ENCODE measurements around the gene BRINP1. TPM values are rescaled to one million over a fixed set of nuclear protein-coding genes. Genes with fewer than 3 reads are reported as not detected.

The BRINP1 gene
- total RNA-seq, 6 donors from 2014 or later = 0.30 to 10.9 (median 0.72) TPM; not detected in 1

- H3K9me3 ChIP-seq = no peaks in the 10 kb centered on the region
- TF ChIP-seq CTCF (IDR thresholded peaks at IDR 0.05) (no peak), POLR2AphosphoS5 (IDR thresholded peaks at IDR 0.05) (no peak), POLR2A (IDR thresholded peaks at IDR 0.05) (no peak)
- H3K36me3 ChIP-seq = no peaks in the 10 kb centered on the region
- H3K27ac ChIP-seq = no peak overlapping the region
- H3K4me3 ChIP-seq = no peak overlapping the region
- no peak for DNase-seq
- no peaks in the 10 kb centered on the region for H3K4me1 ChIP-seq
- ATAC-seq (ENCODE audit: low FRiP score in 2 of 2) = no peak
- no peaks in the 10 kb centered on the region for H3K27me3 ChIP-seq
- WGBS, 2 donors = 17 to 29% methylated on average over 11 of the region's 11 CpGs
These were observed 19.8 kb downstream of the BRINP1 start for GRCh38 chr9:119349351-119349825.

GRCh38 chr9:119343059-119343990 is 25.9 kb downstream of the BRINP1 start:
- no peak overlapping the region for H3K4me3 ChIP-seq
- TF ChIP-seq POLR2A (IDR thresholded peaks at IDR 0.05) = no peak
- no peak for TF ChIP-seq POLR2AphosphoS5 (IDR thresholded peaks at IDR 0.05)
- no peak for TF ChIP-seq EP300 (IDR thresholded peaks at IDR 0.05)
- no peak for TF ChIP-seq CTCF (IDR thresholded peaks at IDR 0.05)
- DNase-seq = no peak
- H3K27ac ChIP-seq = no peak overlapping the region
- no peaks in the 10 kb centered on the region for H3K4me1 ChIP-seq
- H3K9me3 ChIP-seq = no peaks in the 10 kb centered on the region
- H3K27me3 ChIP-seq = no peaks in the 10 kb centered on the region
- 79 to 81% methylated on average over 13 of the region's 13 CpGs for WGBS, 2 donors
- ATAC-seq (ENCODE audit: low FRiP score in 2 of 2) = no peak
- no peaks in the 10 kb centered on the region for H3K36me3 ChIP-seq

GRCh38 chr9:119339056-119339455 is 30.2 kb downstream of the BRINP1 start:
- H3K4me3 ChIP-seq = no peak overlapping the region
- no peaks in the 10 kb centered on the region for H3K36me3 ChIP-seq
- no peaks in the 10 kb centered on the region for H3K4me1 ChIP-seq
- DNase-seq (no peak), ATAC-seq (ENCODE audit: low FRiP score in 2 of 2) (no peak)
- no peak overlapping the region for H3K27ac ChIP-seq
- WGBS, 2 donors = 78 to 84% methylated on average over 3 of the region's 3 CpGs
- no peaks in the 10 kb centered on the region for H3K27me3 ChIP-seq
- no peaks in the 10 kb centered on the region for H3K9me3 ChIP-seq
- TF ChIP-seq CTCF (IDR thresholded peaks at IDR 0.05) (no peak), POLR2AphosphoS5 (IDR thresholded peaks at IDR 0.05) (no peak), POLR2A (IDR thresholded peaks at IDR 0.05) (no peak), EP300 (IDR thresholded peaks at IDR 0.05) (no peak)

- no peaks in the 10 kb centered on the region for H3K4me1 ChIP-seq
- no peaks in the 10 kb centered on the region for H3K9me3 ChIP-seq
- no peak for DNase-seq
- H3K27ac ChIP-seq = no peak overlapping the region
- no peak overlapping the region for H3K4me3 ChIP-seq
- TF ChIP-seq EP300 (IDR thresholded peaks at IDR 0.05) (no peak), CTCF (IDR thresholded peaks at IDR 0.05) (no peak), POLR2AphosphoS5 (IDR thresholded peaks at IDR 0.05) (no peak), POLR2A (IDR thresholded peaks at IDR 0.05) (no peak)
- no peak for ATAC-seq (ENCODE audit: low FRiP score in 2 of 2)
- H3K27me3 ChIP-seq = no peaks in the 10 kb centered on the region
- H3K36me3 ChIP-seq = no peaks in the 10 kb centered on the region
These were observed 31.7 kb downstream of the BRINP1 start for GRCh38 chr9:119337573-119337972.

Measured in upper lobe of left lung (tissue), 6 donors.